Neural cell (in vitro differentiated cells): Measurements from ENCODE around the gene MID1. TPM values are rescaled to one million over a fixed set of nuclear protein-coding genes. Genes with fewer than 3 reads are reported as not detected.

Source experiments
- H2AFZ ChIP-seq: fragments of 200-600, 300-800 bp; sonication (generic), shearing (Covaris generic); 2 replicates; pipeline ENCODE4 v1.6.0; 2014; ENCODE audit warnings: low read depth, mild to moderate bottlenecking, antibody characterized with exemption, low read length, moderate library complexity
- H3F3A ChIP-seq: fragments of 200-600 bp; shearing (Covaris generic); 2 replicates; pipeline ENCODE4 v1.6.1; 2016; ENCODE audit warnings: mild to moderate bottlenecking, moderate library complexity, mixed read lengths, antibody characterized with exemption, low read length; ENCODE audit not compliant: insufficient read depth, poor library complexity, severe bottlenecking
- H3K27ac ChIP-seq: fragments of 200-600, 300-800 bp; sonication (generic), shearing (Covaris generic); 2 replicates; pipeline ENCODE4 v1.5.1; 2014; ENCODE audit warnings: mild to moderate bottlenecking, low read length, moderate library complexity
- H3K27me3 ChIP-seq: fragments of 300-800, 200-600 bp; sonication (generic), shearing (Covaris generic); 2 replicates; pipeline ENCODE4 v1.6.0; 2014; ENCODE audit warnings: mild to moderate bottlenecking, low read depth, low read length, moderate library complexity; ENCODE audit not compliant: insufficient read depth
- H3K36me3 ChIP-seq: fragments of 300-800, 200-600 bp; sonication (generic), shearing (Covaris generic); 2 replicates; pipeline ENCODE4 v1.5.1; 2014; ENCODE audit warnings: mild to moderate bottlenecking, antibody characterized with exemption, low read length, moderate library complexity; ENCODE audit not compliant: insufficient read depth
- H3K4me2 ChIP-seq: fragments of 300-800, 200-600 bp; sonication (generic), shearing (Covaris generic); 2 replicates; pipeline ENCODE4 v1.6.0; 2014; ENCODE audit warnings: mild to moderate bottlenecking, low read length
- H3K4me3 ChIP-seq: fragments of 300-800, 200-600 bp; sonication (generic), shearing (Covaris generic); 2 replicates; pipeline ENCODE4 v1.5.1; 2014; ENCODE audit warnings: mild to moderate bottlenecking, low read length, moderate library complexity
- H3K79me2 ChIP-seq: fragments of 200-600 bp; shearing (Covaris generic); replicated peaks from 2 replicates; pipeline ENCODE4 v1.6.0; 2014; ENCODE audit warnings: mild to moderate bottlenecking, low read length, moderate library complexity; ENCODE audit not compliant: insufficient read depth
- H3K9ac ChIP-seq: fragments of 300-800, 200-600 bp; sonication (generic), shearing (Covaris generic); 2 replicates; pipeline ENCODE4 v1.6.1; 2016; ENCODE audit warnings: mild to moderate bottlenecking, low read length, mixed read lengths
- H3K9me2 ChIP-seq: fragments of 200-600 bp; shearing (Covaris generic); 2 replicates; pipeline ENCODE4 v1.6.1; 2016; ENCODE audit warnings: mild to moderate bottlenecking, low read length, mixed read lengths; ENCODE audit not compliant: insufficient read depth
- H3K9me3 ChIP-seq: fragments of 200-600, 300-800 bp; sonication (generic), shearing (Covaris generic); 2 replicates; pipeline ENCODE4 v1.6.1; 2016; ENCODE audit warnings: mild to moderate bottlenecking, mixed run types, low read length, moderate library complexity, mixed read lengths
- H4K20me1 ChIP-seq: fragments of 200-600 bp; shearing (Covaris generic); 2 replicates; pipeline ENCODE4 v1.6.1; 2016; ENCODE audit warnings: mild to moderate bottlenecking, mixed run types; ENCODE audit not compliant: insufficient read depth
- CTCF ChIP-seq: fragments of 450-650 bp; IDR thresholded peaks from 2 replicates; pipeline ENCODE4 v1.5.1; 2014; ENCODE audit warnings: antibody characterized with exemption, mild to moderate bottlenecking, moderate library complexity; ENCODE audit not compliant: poor library complexity, severe bottlenecking
- EP300 ChIP-seq: fragments of 450-650 bp; conservative IDR thresholded peaks from 2 replicates; pipeline ENCODE4 v1.6.1; 2014; ENCODE audit warnings: antibody characterized with exemption, mild to moderate bottlenecking, moderate library complexity; ENCODE audit not compliant: poor library complexity, severe bottlenecking
- EZH2 ChIP-seq: fragments of 200-600, 300-800 bp; shearing (Covaris generic), sonication (generic); IDR thresholded peaks from 2 replicates; pipeline ENCODE4 v1.6.1; 2014; ENCODE audit warnings: antibody characterized with exemption, low read length, borderline replicate concordance, mild to moderate bottlenecking; ENCODE audit not compliant: insufficient read depth, poor library complexity, severe bottlenecking
- MXI1 ChIP-seq: fragments of 450-650 bp; conservative IDR thresholded peaks from 2 replicates; pipeline ENCODE4 v1.6.1; 2014; ENCODE audit warnings: antibody characterized with exemption, mild to moderate bottlenecking; ENCODE audit not compliant: poor library complexity, severe bottlenecking
- POLR2AphosphoS5 ChIP-seq: IDR thresholded peaks from 2 replicates; pipeline ENCODE4 v1.6.1; 2012
- RAD21 ChIP-seq: fragments of 450-650 bp; conservative IDR thresholded peaks from 2 replicates; pipeline ENCODE4 v1.6.1; 2014; ENCODE audit warnings: antibody characterized with exemption, mild to moderate bottlenecking, moderate library complexity
- REST ChIP-seq: IDR thresholded peaks from 2 replicates; pipeline ENCODE4 v1.6.1; 2012; ENCODE audit warnings: borderline replicate concordance
- SMC3 ChIP-seq: fragments of 450-650 bp; conservative IDR thresholded peaks from 2 replicates; pipeline ENCODE4 v1.6.1; 2014; ENCODE audit warnings: antibody characterized with exemption, mild to moderate bottlenecking, moderate library complexity; ENCODE audit not compliant: poor library complexity
- TAF1 ChIP-seq: IDR thresholded peaks from 2 replicates; pipeline ENCODE4 v1.6.1; 2012; ENCODE audit warnings: low read depth
- polyA plus RNA-seq: library from polyadenylated mRNA; depleted of rRNA; stranded (reverse); fragments of >200 nt; gene quantifications from 2 replicates; pipeline ENCODE4 v1.2.3, GENCODE V29; 2014

The MID1 gene
- polyA plus RNA-seq, 1 donor from 2014 or later: 16.6 TPM

DNA sequence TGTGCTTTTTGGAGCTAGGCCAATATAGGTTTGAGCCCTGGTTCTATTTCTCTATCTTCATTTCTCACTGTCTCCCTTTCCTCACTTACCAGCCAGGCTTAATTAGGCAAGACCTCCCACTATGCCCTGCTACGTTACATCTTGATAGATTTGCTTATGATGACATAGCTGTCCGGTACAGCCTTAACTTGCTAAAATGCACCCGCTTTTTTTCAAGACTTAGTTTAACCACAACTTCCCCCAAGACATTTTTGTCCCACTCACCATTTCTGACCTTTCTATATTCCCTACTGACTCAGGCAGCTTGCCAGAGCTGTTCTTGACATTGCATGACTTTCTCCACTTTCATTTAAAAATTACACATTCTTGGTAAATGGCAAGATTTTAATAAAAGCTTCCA lies 152.6 kb downstream of the MID1 start:
- TF ChIP-seq TAF1 (no peak), EZH2 (no peak), RAD21 (no peak)
- Histone ChIP-seq H3K9me2 (no peaks in the 10 kb centered on the region), H3K27ac (peak overlapping the region; percentile 85), H3K4me3 (no peak overlapping the region), H2AFZ (no peak overlapping the region), H3K27me3 (no peaks in the 10 kb centered on the region), H4K20me1 (no peaks in the 10 kb centered on the region), H3K79me2 (no peaks in the 10 kb centered on the region), H3K4me2 (no peak overlapping the region), H3K9me3 (no peaks in the 10 kb centered on the region), H3K9ac (no peak overlapping the region), H3K36me3 (no peaks in the 10 kb centered on the region), H3F3A (no peaks in the 10 kb centered on the region)

GRCh38 chrX:10465254-10465653 lies 155.1 kb downstream of the MID1 start:
- Histone ChIP-seq H3K36me3 (no peaks in the 10 kb centered on the region), H3K4me3 (no peak overlapping the region)

More at GRCh38 chrX:10465254-10465653, 155.1 kb downstream of the MID1 start:
- Histone ChIP-seq H3K27ac (peak overlapping the region; percentile 85), H3K4me2 (no peak overlapping the region), H3F3A (no peaks in the 10 kb centered on the region), H3K9me2 (no peaks in the 10 kb centered on the region), H3K9me3 (no peaks in the 10 kb centered on the region), H4K20me1 (no peaks in the 10 kb centered on the region), H3K9ac (no peak overlapping the region), H3K79me2 (no peaks in the 10 kb centered on the region), H2AFZ (no peak overlapping the region), H3K27me3 (no peaks in the 10 kb centered on the region)
- TF ChIP-seq CTCF (no peak), SMC3 (no peak), RAD21 (no peak), POLR2AphosphoS5 (no peak), REST (no peak), MXI1 (no peak), TAF1 (no peak), EP300 (no peak), EZH2 (no peak)
